Measurements from ENCODE around the gene MED7.

GRCh38 chr5:157166214-157167213 lies 23.8 kb upstream of the MED7 start, which contains the start of gene GARIN3:
- TF ChIP-seq CTCF (IDR thresholded peaks at IDR 0.05; ENCODE audit: borderline replicate concordance, extremely low read depth, low read length, poor library complexity, severe bottlenecking) (no peak), EZH2 (IDR thresholded peaks at IDR 0.05; ENCODE audit: borderline replicate concordance, low read depth, low read length, severe bottlenecking) (no peak)
